Gastrocnemius medialis (tissue), 4 donors: Measurements from ENCODE around the gene MGMT.

Experiments used
- CTCF ChIP-seq, 5 experiments: fragments of 450-650 bp in 3 of 5; fragments of 200-600 bp in 2 of 5; sonication (generic) in 2 of 5; IDR thresholded peaks in 4 of 5; conservative IDR thresholded peaks in 1 of 5; 1 replicate in 4 of 5; 2 replicates in 1 of 5; pipeline ENCODE4 v1.5.1; 2016 to 2019; ENCODE audit warnings: antibody characterized with exemption in 5 of 5, mild to moderate bottlenecking in 3 of 5, moderate library complexity in 3 of 5
- POLR2A ChIP-seq, 2 donors: fragments of 450-650 bp; IDR thresholded peaks; one replicate each; pipeline ENCODE4 v1.6.1; 2017; ENCODE audit warnings: antibody characterized with exemption in 2 of 2, mild to moderate bottlenecking in 2 of 2, moderate library complexity in 2 of 2

GRCh38 chr10:129605986-129606518 lies 139.0 kb downstream of the MGMT start:
- TF ChIP-seq CTCF (IDR thresholded peaks at IDR 0.05 in 4 of 5, conservative IDR thresholded peaks at IDR 0.05 in 1 of 5) (no peak), POLR2A (IDR thresholded peaks at IDR 0.05) (no peak)
